Stimulated activated naive CD8-positive, alpha-beta T cell treated with anti-CD3 and anti-CD28 coated beads, Interleukin-15, amount 100 ng/mL, for 72 hours (primary cell): ENCODE measurements around the gene TNFAIP8L3.
"Not testable (repeated sequence)": the region's sequence is repeated elsewhere in the genome, so short reads cannot be mapped to it uniquely, and the experiment has no call there.

ENCODE experiments used
- ATAC-seq: fragments of 150-1000 bp; cut with Tn5 transposase; 2 replicates; pipeline ENCODE4 v1.10.0; 2021; ENCODE audit warnings: mild to moderate bottlenecking, moderate library complexity
- DNase-seq, 2 donors: peaks; one replicate each; pipeline ENCODE4 v3.0.0; 2021 to 2022
- H3K27ac Mint-ChIP-seq, 2 donors: one replicate each; pipeline ENCODE4 v1.8.0; 2022; ENCODE audit warnings: mild to moderate bottlenecking in 2 of 2, mixed read lengths in 2 of 2, moderate library complexity in 2 of 2
- H3K27me3 Mint-ChIP-seq: one replicate; pipeline ENCODE4 v1.8.0; 2022; ENCODE audit warnings: mixed read lengths
- H3K4me1 Mint-ChIP-seq: one replicate; pipeline ENCODE4 v1.8.0; 2022; ENCODE audit warnings: mild to moderate bottlenecking, mixed read lengths
- H3K4me3 Mint-ChIP-seq, 2 donors: one replicate each; pipeline ENCODE4 v1.8.0; 2022; ENCODE audit warnings: mild to moderate bottlenecking in 2 of 2, mixed read lengths in 2 of 2, moderate library complexity in 1 of 2
- H3K9me3 Mint-ChIP-seq, 2 donors: one replicate each; pipeline ENCODE4 v1.8.0; 2022; ENCODE audit warnings: mixed read lengths in 2 of 2

Gene TNFAIP8L3

GRCh38 chr15:51094606-51095569 lies at the start of gene TNFAIP8L3:
TSS of gene TNFAIP8L3 (minus strand) at chr15:51094906. CDS start at chr15:51094595, 311 bp downstream.
- Mint-ChIP-seq H3K27ac (no peak within 1 kb of the TSS), H3K4me3 (peak within 1 kb of the TSS; percentile 71 to 77), H3K27me3 (peaks cover 88% of the 10 kb centered on the region), H3K9me3 (no peaks in the 10 kb centered on the region), H3K4me1 (peaks cover 10% of the 10 kb centered on the region)
- peak; percentile 53 for ATAC-seq
- no peak for DNase-seq

- peaks cover 0 to 13% of the 10 kb centered on the region in 2 donors for H3K9me3 Mint-ChIP-seq
- no peak overlapping the region for H3K27ac Mint-ChIP-seq
- no peak for ATAC-seq
- DNase-seq: no peak
- H3K27me3 Mint-ChIP-seq: peaks cover 43% of the 10 kb centered on the region
- H3K4me3 Mint-ChIP-seq: no peak overlapping the region
- no peaks in the 10 kb centered on the region for H3K4me1 Mint-ChIP-seq
Measured at GRCh38 chr15:51144021-51144532, 49.4 kb upstream of the TNFAIP8L3 start.

GRCh38 chr15:51140347-51140746 lies 45.6 kb upstream of the TNFAIP8L3 start:
- not testable (repeated sequence) for H3K4me1 Mint-ChIP-seq, DNase-seq, H3K4me3 Mint-ChIP-seq, ATAC-seq, H3K27ac Mint-ChIP-seq
- peaks cover 0 to 13% of the 10 kb centered on the region in 2 donors for H3K9me3 Mint-ChIP-seq
- peaks cover 32% of the 10 kb centered on the region for H3K27me3 Mint-ChIP-seq

DNA sequence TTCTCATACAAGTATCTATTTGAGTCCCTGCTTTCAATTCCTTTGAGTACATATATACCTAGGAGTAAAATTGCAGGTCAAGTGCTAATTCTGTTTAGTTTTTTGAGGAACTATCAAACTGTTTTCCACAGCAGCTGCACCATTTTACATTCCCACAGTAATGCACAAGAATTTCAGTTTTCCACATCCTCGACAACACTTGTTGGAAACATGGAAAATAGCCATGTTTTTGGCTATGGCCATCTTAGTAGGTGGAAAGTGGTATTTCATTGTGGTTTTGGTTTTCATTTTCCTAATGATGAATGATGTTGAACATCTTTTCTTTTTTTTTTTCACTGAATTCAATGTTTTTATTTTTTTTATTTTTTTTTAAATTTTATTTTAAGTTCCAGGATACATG lies 44.4 kb upstream of the TNFAIP8L3 start:
- ATAC-seq: no peak
- H3K27ac Mint-ChIP-seq: no peak overlapping the region
- no peaks in the 10 kb centered on the region for H3K4me1 Mint-ChIP-seq
- H3K27me3 Mint-ChIP-seq: peaks cover 21% of the 10 kb centered on the region
- no peak for DNase-seq
- no peak overlapping the region for H3K4me3 Mint-ChIP-seq
- H3K9me3 Mint-ChIP-seq: peaks cover 0 to 13% of the 10 kb centered on the region in 2 donors

GRCh38 chr15:51137880-51138430 lies 43.2 kb upstream of the TNFAIP8L3 start:
- no peak overlapping the region for H3K27ac Mint-ChIP-seq
- ATAC-seq: no peak

DNA sequence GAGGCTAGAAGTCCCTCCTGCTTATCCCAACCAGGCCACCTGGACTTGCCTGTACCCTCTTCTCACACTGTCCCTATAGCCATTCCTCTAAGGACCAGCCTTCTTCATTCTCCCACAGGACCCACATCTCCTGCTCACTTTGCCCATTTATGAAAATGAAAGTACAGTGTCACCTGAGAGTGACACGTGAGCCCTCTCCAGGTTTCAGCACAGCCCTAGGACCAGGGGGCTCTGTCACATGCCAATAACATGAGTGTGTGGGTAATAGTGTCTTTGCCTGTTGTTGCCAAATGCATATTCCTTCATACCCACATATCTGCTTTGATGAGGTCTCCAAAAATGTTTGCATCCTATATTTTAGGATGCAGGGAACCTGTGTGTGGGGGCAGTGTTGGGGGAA lies 42.3 kb upstream of the TNFAIP8L3 start:
- Mint-ChIP-seq H3K27ac (no peak overlapping the region), H3K4me3 (no peak overlapping the region), H3K27me3 (peaks cover 12% of the 10 kb centered on the region), H3K9me3 (peaks cover 0 to 13% of the 10 kb centered on the region in 2 donors), H3K4me1 (no peaks in the 10 kb centered on the region)
- DNase-seq: no peak
- ATAC-seq: no peak

More at GRCh38 chr15:51137880-51138430, 43.2 kb upstream of the TNFAIP8L3 start:
- H3K4me1 Mint-ChIP-seq: no peaks in the 10 kb centered on the region
- no peak for DNase-seq
- H3K4me3 Mint-ChIP-seq: no peak overlapping the region
- H3K27me3 Mint-ChIP-seq: peaks cover 11% of the 10 kb centered on the region
- H3K9me3 Mint-ChIP-seq: peaks cover 0 to 13% of the 10 kb centered on the region in 2 donors

- Mint-ChIP-seq H3K27ac (no peak overlapping the region), H3K4me1 (no peaks in the 10 kb centered on the region), H3K27me3 (peaks cover 8% of the 10 kb centered on the region), H3K9me3 (peaks cover 0 to 1% of the 10 kb centered on the region in 2 donors), H3K4me3 (no peak overlapping the region)
- ATAC-seq: no peak
- DNase-seq: no peak
Measured at GRCh38 chr15:51135276-51135675, 40.6 kb upstream of the TNFAIP8L3 start.

DNA sequence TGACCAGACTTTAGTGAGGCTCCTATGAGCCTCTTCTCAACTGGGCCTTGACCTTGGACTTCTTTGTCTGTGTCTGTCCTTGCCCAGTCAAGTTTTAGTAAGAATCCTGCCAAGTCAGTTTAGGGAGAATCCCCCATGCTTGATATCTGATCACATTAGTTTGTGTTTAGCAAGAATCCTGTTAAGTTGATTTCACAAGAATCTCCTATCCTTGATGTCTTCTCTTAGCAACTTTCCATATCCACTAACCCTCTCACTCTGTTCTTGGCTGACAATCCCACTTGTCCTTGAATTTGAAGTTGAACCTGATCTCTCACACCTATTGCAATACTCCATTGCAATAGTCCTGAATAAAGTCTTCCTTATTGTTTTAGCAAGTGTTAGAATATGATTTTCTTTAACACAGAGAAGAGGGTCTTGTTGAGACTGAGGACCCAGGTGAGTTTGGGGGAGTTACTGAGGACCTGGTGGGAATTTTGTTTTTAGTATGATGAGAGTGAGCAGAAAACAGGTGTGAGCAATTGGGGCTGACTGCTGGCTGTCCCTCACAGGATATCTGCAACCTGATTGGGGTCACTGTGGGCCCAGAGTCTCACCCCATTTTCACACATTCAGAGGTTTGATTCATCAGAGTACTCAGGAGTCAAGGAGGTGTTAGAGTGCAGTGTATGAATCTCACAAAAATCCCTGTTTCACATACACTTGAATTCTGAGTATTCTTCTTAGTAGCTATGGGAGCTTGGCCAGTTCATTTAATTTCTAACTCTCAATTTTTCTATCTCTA lies 39.9 kb upstream of the TNFAIP8L3 start:
- no peak overlapping the region for H3K4me3 Mint-ChIP-seq
- ATAC-seq (no peak), DNase-seq (no peak)
- H3K27me3 Mint-ChIP-seq: peaks cover 8% of the 10 kb centered on the region
- H3K9me3 Mint-ChIP-seq: no peaks in the 10 kb centered on the region
- peak overlapping the region in 1 of 2 donors; percentile 28 for H3K27ac Mint-ChIP-seq
- H3K4me1 Mint-ChIP-seq: no peaks in the 10 kb centered on the region

DNA sequence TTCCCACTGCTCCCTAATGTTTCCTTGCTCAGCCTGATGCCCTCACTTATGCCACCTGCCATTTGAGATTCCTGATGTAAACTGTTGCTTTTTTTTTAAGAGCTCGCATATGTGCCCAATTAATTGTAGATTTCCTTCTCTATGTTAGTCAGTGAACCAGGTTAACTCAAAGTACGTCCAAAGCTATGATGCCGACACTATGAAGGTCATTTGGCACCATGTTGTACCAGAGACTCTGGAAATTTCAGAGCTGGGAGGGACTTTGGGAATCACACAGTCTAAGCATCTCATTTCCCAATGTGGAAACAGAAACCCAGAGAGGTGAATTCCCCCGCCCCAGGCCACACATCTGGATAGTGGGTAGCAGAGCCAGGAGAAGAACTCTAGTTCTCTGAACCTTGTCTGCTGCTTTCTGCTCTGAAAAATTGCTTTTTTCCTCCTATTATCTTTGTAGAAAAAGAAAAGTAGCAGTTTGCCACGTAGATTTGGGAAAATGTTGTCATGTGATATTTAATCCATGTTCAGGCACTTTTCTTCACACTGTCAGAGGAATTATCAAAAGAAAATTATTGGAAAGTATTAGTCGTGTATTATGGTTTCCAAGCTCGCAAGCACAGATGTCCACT lies 38.5 kb upstream of the TNFAIP8L3 start:
- ATAC-seq (no peak), DNase-seq (no peak)
- H3K4me3 Mint-ChIP-seq: no peak overlapping the region
- H3K27ac Mint-ChIP-seq: no peak overlapping the region
- no peaks in the 10 kb centered on the region for H3K4me1 Mint-ChIP-seq
- H3K27me3 Mint-ChIP-seq: peaks cover 8% of the 10 kb centered on the region
- no peaks in the 10 kb centered on the region for H3K9me3 Mint-ChIP-seq

- Mint-ChIP-seq H3K27ac (no peak overlapping the region), H3K27me3 (peaks cover 12% of the 10 kb centered on the region), H3K4me3 (no peak overlapping the region), H3K9me3 (no peaks in the 10 kb centered on the region), H3K4me1 (no peaks in the 10 kb centered on the region)
- no peak for ATAC-seq
- DNase-seq: no peak
Measured at GRCh38 chr15:51132384-51133139, 37.9 kb upstream of the TNFAIP8L3 start.

DNA sequence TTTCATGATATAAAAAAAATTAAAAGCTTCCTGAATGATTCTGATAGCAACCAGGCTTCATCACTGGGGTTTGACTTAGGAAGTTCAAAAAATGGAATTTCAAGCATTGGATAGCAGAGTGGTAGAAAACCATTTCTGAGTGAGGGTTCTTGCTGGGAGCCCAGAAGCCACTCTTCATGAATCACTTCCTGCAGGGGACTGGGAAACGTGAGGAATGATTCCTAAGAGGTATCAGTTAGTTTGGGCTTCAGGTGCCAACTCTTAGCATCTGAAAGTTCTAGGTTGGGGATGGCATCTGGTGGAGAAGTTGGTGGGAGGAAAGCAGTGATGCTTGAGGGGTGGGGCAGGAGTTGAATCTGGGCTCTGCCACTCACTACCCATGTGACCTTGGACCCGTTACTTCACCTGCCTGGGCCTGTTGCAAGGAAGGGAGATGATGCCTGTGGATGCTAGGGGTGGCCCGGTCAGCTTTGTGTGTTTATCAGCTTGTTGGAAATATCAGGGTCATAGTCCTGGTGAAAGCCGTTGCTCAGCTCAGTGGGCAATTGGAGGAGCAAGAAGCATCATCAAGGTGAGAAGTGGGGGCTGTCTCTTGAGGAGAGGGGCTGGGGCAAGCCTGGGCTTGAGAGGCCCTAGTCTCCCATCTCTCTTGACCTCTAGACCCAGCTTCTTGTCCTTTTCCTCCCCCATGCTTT lies 37.0 kb upstream of the TNFAIP8L3 start:
- H3K9me3 Mint-ChIP-seq: no peaks in the 10 kb centered on the region
- ATAC-seq: no peak
- H3K4me3 Mint-ChIP-seq: no peak overlapping the region
- H3K27me3 Mint-ChIP-seq: peaks cover 20% of the 10 kb centered on the region
- DNase-seq: no peak
- no peak overlapping the region for H3K27ac Mint-ChIP-seq
- peaks cover 2% of the 10 kb centered on the region for H3K4me1 Mint-ChIP-seq

DNA sequence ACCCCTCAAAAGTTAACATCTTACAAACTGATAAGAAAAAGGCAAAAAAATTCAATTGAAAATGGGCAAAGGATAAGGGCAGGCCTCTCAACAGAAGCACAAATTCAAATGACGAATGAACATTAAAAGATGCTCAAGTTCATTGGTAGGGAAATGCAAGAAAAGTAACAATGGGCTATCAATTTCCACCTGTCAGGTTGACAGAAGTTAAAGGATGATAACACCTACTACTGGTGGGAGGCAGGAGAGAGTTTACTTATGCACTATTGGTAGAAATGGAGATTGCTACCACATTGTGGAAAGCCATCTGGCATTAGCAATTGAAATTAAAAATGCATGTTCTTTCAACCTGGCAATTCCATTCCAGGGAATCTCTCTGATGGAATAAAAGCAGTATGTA lies 35.6 kb upstream of the TNFAIP8L3 start:
- Mint-ChIP-seq H3K4me3 (no peak overlapping the region), H3K27ac (no peak overlapping the region), H3K4me1 (peaks cover 6% of the 10 kb centered on the region), H3K27me3 (peaks cover 30% of the 10 kb centered on the region), H3K9me3 (no peaks in the 10 kb centered on the region)
- DNase-seq: no peak
- no peak for ATAC-seq

DNA sequence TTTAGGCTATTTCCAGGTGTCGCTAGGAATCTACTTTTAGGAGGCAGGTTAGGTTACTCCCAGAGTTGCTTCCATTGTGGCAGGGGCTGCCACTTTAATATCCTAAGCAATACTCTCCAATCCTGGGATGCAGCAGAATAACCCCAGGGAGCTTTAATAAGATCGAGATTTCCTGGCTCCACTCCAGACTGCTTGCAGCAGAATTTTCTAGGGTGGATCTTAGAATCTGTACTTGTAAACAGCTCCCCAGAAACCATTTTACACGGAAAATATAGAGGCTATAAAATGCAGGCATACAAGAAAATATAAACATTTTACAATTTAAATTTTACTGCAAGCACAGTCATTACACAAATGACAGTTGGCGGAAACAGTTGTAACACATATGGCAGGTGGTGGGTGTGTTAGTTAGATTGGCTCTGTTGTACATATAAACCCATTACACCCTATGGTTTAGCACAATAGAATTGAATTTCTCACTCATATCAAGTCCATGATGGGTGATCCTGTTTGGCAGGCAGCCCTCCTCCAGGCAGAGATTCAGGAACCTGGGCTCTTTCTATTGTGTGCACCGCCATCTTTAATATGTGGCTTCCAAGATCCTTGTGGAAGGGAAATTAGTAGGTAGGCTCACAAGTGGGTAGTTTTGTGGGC lies 35.0 kb upstream of the TNFAIP8L3 start:
- Mint-ChIP-seq H3K4me1 (peaks cover 6% of the 10 kb centered on the region), H3K27ac (peak overlapping the region in 1 of 2 donors; percentile 21), H3K27me3 (peaks cover 30% of the 10 kb centered on the region), H3K9me3 (no peaks in the 10 kb centered on the region), H3K4me3 (no peak overlapping the region)
- ATAC-seq (no peak), DNase-seq (no peak)
